T-helper 2 cell (primary cell): Measurements from ENCODE around the gene AGMO.

ENCODE experiments used
- DNase-seq, 5 experiments: peaks; one replicate each; pipeline versions ENCODE4 v3.0.0 to v3.0.0-alpha.2; 2012 to 2022

Gene AGMO

DNA sequence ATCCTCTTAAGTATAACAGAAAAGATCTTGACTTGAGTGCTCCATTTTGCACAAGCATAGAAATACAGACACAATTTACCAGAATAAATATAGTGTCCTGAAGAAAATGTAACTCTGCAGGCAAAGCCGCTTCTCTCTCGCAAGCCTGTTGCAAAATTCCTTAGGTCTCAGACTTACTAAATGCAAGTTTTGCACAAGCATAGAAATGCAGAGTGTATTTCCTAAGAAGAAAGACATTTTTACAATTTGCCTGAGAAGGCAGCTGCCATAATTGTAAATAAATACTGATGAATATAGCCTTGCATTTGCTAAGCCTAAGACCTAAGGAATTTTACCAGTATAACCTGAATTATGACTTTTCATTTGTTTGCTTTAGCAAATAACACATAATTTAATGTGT is 67.1 kb downstream of the AGMO start:
- DNase-seq = no peak

DNA sequence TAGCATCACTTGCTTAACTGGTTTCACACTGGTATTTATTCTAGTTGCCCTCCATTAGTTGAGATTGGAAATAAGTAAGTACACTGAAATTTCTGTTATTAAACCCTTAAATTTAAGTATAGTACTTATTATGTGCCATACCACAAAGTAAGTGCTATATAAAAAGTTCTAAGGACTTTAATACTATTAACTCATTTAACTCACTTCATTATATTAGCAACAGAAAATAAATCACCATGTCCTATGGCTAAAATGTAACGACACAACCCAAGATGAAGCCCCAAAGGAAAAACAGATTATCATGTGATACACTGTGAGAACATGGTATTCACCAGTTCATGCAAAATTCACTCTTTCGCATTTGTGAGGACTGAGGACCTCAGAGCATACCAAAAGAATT is 70.5 kb downstream of the AGMO start:
- no peak for DNase-seq

DNA sequence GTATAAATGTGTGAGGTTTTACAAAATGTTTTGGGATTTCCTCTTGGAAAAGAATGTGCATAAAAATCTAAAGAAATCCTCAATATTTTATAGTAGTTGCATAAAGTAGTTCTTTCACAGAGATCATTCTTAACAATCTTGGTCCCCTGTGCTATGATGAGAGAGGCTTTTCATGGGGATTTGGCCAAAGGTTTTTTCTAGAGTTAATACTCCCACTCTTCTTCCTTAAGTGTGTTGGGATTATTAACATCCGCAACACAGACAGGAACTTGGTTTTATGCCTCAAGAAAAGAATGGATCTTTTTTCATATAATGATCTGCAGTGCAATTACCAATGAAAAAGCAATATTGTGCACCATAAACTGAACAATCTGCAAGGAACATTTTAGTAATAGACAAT is 71.5 kb downstream of the AGMO start:
- DNase-seq = no peak

DNA sequence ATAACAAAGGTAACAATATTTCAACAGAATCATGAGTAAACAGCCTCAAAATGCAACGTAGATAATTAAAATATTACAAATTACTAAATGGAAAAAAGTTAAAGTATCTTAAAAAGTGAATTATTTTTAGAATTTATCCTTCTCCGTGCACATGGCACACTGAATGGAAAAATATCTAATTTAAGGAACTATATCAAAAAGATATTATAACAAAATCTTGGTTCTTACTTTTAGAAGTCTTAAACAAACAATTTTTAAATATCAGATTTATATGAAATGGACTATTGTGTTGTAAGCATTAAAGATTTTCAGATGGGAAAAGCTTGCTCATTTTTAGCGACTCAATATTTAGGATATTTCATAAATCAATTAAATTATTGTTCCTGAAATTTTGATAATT is 72.0 kb downstream of the AGMO start:
- no peak for DNase-seq

DNA sequence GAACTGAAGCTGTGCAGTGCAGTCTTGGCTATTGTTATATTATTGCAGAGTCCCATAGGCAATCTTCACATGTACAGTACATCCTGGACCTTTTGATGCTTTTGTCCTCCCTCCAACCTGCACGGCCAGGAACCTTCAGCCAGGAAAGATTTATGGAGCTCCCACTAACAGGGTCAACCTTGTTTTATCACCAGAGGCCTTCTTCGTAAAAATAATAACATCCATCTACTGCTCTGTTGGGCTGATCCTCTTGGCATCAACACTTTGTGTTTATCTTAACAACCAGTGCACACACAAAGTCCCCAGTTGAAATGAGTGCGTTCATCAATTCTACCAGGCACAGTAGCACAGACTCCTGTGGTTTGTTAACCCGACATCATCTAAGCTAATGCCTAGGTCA is 72.4 kb downstream of the AGMO start:
- DNase-seq = no peak

DNA sequence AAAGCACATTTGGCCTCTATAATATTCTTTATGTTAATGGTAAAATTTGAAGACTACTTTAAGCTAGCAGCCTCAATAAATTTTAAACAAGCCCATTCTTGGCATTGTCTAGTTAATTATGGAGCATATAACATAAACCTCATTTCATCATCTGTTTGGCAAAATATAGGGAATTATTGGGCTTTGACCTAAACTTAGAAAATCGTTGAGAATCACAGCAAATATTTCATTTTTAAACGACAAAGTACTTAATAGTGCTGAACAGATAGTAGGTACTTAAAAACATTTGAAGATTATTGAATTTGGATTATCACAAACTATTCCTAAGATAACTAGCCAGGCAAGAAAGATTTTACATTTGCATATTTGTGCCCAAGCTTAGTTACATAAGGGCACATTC is 73.4 kb downstream of the AGMO start:
- no peak for DNase-seq

DNA sequence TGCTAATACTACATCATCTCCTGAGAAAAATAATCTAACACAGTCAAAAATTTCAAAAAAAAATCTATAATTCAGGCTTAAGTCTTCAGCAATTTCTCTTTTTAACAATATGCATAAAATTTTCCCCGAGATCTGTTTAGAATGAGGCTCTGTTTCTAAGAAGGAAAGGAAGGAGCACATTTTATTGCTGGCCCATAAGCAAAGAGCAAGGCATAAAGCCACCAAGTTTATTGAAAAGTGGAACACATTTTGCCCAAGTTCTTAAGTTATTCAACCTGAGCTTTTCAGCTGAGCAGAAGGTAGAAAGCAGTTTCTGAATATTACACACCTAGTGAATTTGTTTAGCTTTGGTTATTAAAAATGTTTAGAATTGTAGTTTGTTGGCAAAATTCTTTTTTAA is 73.9 kb downstream of the AGMO start:
- no peak for DNase-seq

DNA sequence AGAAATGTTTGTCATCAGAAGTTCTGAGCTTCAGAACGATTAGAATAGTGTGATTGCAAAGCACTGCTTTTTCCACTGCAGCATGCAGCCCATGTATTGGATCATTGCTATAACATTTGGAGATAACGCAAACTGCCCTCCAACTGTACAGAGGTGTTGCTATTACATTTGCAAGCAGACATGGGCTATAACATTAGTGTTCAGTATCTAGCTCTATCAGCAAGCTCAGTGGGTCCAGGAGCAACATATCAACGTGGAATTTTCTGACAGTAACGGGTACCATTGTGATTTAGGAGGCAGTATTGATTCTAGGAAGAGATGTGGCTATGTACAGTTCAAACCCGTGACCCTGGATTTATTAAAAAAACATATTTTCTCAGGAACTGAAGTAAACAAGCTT is 75.8 kb downstream of the AGMO start:
- no peak for DNase-seq

DNA sequence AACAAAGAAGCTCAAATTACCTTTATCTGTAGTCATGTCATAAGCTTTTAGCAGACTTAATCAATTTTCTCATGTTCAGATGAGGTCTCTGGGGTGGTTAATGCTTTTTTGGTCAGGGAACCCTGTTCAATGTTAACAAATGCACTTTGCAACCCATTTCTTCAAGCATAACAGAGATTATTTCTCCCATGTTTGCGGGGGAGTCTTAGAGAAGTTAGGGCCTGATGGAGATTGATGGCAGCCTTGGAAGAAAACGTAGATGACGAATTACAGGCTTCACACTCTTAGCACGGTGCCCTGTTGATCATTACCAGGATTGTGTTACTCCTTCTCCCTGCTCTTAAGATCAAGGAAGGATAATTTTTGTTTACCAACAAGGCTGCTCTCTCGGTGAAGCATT is 76.4 kb downstream of the AGMO start:
- no peak for DNase-seq

DNA sequence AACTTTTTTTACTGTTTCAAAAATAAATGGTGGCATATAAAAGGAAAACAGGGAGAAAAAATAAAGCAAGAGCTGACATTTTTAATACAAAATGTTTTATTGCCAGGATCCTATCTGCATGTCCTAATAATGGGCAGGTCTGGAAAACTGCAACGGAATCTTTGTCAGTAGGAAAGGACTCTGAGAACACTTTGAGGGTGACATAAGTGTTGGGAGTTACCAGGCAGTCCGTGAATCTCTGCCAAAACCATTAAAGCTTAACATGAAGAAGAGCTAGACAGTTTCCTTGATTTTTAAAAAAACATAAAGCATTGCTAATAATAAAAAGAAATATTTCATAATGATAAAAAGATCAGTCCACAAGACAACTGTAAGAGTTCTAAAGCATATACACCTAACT is 80.7 kb downstream of the AGMO start:
- DNase-seq = no peak

DNA sequence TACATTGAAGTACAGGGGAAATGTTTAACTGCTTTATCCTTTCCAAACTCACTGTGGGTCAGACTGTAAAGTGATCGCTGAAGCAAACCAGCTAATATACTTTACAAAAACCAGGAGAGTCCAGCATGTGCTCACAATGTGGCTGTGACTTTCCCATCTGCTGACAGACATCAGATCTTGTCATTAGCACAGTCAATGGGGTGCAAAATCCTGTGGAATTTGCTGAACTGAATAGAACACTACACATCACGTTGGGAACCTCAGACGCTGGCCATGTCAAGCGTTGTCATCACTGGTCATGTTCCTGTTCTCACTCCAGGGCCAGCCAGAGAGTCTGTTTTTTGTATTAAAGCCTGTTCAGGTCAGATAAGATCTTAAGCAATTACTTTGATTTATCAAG is 83.4 kb downstream of the AGMO start:
- no peak for DNase-seq

DNA sequence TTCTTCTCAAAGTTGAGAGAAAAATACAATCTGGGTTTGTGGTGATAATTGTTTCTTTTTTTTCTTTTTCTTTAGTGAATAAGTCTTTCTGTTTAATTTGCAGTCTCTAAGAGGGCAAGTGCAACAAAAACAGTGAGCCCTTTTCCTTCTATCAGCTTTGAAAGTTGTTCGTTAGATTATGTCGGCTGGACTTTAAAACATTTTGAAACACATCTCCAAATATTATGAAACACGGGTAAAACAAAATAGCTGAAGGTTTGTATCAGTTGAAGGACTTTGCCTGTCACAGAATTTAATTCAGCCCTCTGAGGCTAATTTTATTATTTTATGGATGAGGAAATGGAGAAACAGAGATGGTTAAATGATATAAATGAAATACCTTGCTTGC is 85.3 kb downstream of the AGMO start:
- DNase-seq = no peak

DNA sequence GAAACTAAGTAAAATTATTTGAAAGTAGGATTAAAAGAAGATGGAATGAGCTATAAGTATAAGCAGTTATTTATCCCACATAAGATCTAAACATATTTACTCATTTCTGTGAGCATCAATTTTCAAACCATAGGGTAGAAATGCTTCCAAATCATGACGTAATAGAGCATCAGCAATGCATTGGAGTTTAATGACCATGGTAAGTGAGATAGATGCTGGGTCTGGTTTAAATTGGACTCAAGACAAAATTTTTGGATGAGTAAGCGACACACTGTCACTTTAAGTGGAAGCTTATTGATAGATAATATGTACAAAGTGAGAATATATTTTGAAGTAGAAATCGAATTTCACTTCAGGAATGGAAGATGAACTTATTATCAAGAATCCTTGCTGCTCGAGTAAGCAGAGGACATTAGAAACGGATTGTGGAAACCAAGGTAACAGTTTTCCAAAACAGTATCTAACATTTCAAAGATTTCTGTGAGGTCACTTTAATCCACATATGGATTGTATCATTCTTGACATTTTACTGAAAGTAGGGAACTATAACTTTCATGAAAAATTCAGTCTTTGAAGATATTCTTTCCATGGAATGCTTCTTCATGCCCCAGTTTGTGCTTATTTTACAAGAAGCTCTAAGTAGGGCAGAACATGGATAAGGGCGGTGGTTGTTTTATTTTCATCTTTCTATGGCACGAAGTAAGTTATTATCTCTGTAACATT is 85.8 kb downstream of the AGMO start:
- no peak for DNase-seq

DNA sequence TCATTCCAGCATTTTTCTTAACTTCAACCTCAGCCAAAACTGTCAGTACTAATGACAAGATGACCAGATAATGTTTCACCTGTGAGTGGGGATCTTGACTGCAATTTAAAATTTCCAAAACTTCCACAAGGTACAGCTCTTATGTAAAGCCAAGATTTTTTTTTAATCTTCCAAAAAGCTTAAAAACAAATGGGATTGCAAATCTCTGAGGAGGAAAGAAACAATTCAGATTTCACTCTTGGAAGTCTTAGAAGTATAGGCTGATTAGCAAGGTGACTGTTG is 90.2 kb downstream of the AGMO start:
- no peak for DNase-seq

DNA sequence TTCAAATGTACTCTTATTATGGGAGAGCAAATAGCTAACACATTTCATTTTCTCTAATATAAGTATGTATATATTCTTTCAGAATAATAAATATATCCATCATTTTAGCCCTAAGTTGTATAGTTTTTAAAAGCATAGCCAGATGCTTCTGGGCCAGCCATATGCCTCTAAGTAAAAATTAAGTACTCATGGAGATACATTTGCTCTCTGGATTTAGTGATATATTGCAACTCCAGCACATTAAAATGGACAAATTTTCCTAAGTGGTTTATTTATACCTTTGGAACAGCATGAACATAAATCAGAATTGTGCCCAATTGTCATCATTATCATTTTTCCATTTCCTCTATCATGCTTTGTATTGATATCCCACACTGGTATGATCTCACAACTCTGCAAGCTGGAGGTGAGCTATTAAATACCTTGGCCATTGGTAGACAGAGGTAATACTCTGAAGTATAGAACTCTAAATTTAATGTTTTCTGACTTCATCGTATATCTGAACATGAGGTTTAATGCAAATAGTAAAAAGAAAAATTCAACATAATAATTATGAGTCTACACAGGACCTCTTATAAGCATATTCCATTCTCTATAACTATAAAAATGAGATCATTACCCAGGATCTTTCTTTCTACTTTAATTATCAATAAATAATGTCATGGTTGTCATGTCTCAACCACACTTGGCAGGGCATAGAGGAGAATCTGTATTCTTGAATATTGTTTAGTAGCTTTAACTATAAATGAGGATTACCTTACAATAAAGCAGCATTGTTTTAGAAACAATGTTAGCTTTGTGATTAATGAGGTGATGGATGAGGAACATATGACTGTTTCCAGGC is 90.8 kb downstream of the AGMO start:
- no peak for DNase-seq

DNA sequence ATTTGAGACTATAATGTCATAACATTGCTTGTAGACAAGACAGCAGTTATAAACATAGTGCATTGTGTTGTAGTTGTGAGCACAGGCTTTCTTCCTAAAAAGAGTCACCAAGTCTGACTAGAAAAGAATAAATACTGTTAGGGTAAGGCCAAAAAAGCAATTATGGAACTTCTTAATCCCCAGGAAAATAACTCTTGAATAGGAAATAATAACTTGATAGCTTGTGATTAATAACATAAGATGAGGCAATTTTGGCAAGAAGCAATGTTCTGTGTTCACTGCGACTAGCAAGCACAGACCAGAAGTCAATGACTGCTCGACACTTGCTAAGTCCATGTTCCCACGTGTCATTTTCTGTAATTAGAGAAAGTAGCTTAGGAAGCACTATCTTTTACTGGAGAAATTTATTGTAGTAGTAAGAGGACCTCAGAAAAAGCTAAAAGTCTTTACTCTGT is 97.1 kb downstream of the AGMO start:
- DNase-seq = no peak

DNA sequence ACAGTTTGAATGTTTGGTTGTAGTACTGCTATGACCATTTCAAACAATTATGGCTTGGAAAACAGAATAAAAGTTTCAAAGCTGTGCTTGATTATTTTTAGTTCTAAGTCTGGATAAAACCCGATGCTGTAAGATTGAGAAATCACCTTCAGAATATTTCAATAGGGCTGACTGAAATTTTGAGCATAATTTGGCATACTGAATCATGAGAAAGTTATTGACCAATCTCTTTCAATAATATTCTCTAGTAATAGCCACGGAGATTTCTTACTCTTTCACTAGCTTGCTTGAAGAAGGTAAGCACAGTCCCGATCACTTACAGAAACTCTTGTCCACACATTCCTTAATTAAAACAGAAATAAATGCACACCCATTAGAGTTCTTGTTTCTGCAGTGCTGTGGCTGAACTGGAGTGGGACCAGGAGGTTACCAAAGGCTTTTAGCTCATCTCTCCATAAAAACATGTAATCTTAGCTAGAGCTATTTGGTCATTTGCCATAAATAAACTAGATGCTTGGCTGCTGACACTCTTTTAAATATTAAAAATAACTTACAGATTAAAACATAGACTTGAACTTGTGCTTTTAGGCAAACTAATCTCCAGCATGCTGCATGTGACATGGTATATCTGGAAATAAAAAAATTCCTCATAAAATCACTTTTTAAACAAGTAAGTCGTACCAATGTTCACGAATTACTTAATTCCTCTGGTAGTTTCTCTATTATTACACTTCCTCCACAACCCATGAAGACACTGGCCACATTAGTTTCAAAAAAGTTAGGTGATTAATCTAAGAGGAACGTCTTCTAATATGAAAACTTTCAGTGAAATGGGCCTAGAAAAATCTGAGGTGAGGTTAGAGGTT is 97.8 kb downstream of the AGMO start:
- no peak for DNase-seq

DNA sequence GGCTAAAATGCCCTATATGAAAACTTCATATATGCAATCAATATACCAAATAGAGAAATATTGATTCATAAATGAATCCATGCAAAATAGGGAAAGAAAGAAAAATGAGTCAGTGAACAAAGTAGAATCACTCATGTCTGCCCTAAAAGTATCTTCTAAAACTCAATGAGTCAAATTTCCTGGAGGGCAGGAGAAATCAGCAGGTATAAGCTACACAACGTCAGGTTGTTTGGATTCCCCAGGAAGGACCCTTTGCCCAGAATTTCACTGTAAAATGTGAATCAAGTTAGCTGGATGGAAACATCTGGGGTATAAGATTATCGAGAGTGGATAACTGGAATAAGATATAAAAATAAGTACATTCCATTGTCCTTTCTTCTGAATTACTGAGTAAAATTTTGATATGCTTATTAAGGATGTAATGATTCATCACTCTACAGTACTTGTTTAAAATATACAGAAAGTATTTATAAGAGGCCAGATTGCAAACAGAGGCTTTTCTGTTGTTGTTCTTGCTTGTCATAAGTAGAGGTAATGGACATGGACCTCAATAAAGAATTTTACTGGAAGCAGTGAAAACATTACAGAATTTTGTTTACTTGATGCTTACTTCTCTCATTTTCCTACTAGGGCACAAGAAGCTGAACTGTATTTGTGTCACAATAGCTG is 99.0 kb downstream of the AGMO start:
- DNase-seq = no peak

DNA sequence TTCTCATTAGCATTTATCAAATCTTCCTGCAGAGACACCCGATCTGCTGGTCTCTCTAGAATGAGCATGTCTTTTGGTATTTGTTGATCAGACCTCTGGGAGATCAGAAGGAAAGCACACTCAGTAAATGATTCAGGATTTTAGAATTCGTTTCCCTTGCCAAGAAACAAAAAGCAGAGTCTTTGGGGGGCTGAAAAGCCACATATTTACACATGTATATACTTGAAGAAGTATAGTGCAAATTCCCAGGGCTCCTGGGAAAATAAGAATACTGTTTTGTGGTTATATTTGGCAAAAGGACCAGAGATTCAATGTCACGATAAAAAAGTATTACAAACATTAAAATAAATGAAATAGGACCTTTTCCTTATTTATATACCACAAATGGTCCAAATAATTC is 100.2 kb downstream of the AGMO start:
- no peak for DNase-seq

DNA sequence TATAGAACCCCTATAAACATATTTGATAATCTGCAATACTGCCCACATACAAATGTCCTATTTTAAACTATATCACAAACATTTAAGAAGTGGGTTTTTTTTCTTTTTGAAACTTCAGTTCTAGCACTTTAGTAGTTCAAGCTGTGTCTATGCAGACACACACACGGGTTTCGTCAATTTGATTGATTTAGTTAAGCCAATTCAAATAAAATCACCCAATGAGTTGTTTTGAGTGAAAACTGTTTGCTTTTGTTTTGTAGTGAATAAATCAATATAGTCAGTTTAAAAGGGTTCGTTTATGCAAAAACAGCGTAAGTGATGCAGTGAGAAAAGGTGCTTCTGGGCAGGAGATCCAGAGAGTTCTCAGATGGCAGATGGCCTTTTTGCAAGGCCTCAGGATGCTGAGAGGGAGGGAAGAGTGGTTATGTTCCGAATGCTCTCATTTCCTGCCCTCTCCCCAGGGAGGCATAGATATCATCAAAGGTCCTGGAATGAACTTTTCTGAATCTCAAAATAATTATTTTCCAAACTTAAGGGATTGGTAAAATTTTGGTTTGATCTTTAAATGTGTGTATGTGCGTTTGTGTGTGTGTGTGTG is 102.7 kb downstream of the AGMO start:
- DNase-seq = no peak

DNA sequence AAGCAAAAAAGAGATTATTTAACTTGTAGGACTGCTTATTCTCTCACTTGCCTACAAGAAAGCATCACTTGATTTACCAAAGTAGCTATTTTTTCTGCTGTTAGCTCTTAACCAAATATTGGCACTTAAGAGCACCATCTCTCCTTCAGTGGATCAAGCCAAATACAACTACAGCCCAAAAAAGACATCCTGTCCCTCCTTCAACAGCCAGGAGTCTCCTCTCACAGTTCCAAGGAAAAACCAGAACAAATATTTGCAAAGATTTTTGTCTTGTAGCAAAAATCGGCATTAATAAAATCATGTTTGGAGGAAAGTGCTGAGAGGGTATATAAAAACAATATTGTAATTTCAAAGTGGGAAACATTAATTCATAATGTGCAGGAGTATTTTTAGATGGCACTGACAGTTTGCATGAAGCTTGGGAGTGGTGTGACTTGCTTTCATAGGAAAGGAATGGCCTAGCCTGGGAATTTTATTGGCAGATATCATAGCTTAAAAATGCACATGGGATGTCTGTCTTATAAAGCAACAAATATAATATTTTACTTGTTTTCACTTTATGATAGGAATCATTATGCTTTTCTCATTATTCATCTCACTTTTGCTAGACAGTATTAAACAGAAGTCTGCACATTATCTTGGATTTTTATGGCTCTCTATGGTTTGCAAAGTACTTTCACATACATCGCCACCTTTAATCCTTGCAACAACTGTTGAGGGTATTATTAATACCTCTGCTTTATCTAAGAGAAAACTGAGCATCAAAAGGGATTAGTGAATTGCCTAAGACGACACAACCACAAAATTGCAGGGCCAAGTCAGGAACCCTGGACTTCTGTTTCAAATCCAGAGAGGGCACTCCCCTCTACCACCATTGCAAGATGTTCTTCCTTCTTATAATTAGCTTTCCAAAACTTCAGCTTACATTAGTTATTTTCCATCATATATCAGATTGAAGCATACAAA is 103.5 kb downstream of the AGMO start:
- DNase-seq = no peak
